Measurements from ENCODE around the gene NMNAT1. TPM values are rescaled to one million over a fixed set of nuclear protein-coding genes. Genes with fewer than 3 reads are reported as not detected.
"Not testable (repeated sequence)": the region's sequence is repeated elsewhere in the genome, so short reads cannot be mapped to it uniquely, and the experiment has no call there.

The NMNAT1 gene
- total RNA-seq, 4 donors from 2014 or later, result 7.1 to 39.8 (median 17.9) TPM

DNA sequence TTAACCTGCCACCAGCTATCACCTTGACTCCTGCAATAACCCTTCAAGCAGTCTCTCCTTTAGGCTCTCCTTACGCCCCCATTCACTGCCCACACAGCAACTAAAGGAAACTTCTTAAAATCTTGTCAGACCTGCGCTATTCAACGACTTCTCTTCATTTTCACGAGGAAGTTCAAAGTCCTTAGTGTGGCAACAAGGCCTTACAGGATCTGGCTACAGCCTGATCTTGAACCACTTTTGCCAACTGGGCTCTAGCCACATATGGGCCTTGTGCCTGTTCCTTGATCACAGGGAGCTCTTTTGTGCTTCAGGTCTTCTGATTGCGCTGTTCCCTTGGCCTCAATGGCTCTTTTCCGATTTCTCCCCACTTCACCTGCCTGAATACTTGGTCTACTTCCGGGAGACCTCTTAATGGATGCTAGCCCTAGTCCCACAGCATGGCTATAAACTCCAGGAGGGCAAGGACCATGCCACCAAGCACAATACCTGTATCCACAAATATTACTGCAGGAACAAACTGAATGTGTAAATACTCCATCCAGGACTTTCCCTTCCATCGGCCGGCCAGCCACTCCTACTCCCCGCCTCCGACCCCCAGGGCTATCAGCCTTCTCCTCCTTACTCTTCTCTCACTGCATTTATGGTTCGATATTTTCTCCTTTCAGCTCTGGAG lies 30.9 kb upstream of the NMNAT1 start:
- H3K36me3 ChIP-seq, result no peaks in the 10 kb centered on the region
- in situ Hi-C loops (cut with MboI; ENCODE audit: low pct_ligation_motif_present in 1 of 4, low pct_unique_long_range_greater_than_20kb in 1 of 4, low sequenced_read_pairs in 3 of 4) (no loop called here), intact Hi-C loops (cut with DNase I; ENCODE audit: low total_unique reads) (no loop called here)
- 74% methylated on average over 11 to 12 of the region's 12 CpGs for WGBS, 2 donors (ENCODE audit: low coverage in 1 of 2)
- no peaks in the 10 kb centered on the region for H3K27me3 ChIP-seq
- H3K9me3 ChIP-seq, result no peaks in the 10 kb centered on the region
- no peak overlapping the region for H3K4me3 ChIP-seq
- DNase-seq, result peak; percentile 10
- TF ChIP-seq POLR2AphosphoS5 (IDR thresholded peaks at IDR 0.05) (no peak), EP300 (IDR thresholded peaks at IDR 0.05; ENCODE audit: low read depth) (no peak), POLR2A (IDR thresholded peaks at IDR 0.05) (no peak)
- TF ChIP-seq, protein P1, sequence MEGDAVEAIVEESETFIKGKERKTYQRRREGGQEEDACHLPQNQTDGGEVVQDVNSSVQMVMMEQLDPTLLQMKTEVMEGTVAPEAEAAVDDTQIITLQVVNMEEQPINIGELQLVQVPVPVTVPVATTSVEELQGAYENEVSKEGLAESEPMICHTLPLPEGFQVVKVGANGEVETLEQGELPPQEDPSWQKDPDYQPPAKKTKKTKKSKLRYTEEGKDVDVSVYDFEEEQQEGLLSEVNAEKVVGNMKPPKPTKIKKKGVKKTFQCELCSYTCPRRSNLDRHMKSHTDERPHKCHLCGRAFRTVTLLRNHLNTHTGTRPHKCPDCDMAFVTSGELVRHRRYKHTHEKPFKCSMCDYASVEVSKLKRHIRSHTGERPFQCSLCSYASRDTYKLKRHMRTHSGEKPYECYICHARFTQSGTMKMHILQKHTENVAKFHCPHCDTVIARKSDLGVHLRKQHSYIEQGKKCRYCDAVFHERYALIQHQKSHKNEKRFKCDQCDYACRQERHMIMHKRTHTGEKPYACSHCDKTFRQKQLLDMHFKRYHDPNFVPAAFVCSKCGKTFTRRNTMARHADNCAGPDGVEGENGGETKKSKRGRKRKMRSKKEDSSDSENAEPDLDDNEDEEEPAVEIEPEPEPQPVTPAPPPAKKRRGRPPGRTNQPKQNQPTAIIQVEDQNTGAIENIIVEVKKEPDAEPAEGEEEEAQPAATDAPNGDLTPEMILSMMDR (IDR thresholded peaks at IDR 0.05), result no peak
- peak overlapping the region; percentile 93 to 97 (median 94) for H3K27ac ChIP-seq
- peaks cover 6 to 30% (median 26%) of the 10 kb centered on the region in 4 donors for H3K4me1 ChIP-seq

DNA sequence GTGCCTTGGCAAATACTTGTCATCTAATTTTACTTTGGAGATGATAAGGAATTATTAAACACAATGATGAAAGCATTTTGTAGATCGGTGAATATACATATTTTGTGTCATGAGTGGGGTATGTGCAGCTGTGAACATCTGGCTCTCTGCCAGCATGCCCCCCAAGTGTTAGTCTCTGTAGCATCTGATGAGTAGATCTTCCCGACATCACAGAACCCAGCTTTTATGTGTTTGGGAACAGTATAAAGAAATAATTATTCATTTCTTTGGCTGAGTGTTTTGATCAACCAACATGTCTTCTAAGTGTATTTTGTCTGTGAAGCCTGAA lies 28.7 kb upstream of the NMNAT1 start:
- no peak overlapping the region for H3K27ac ChIP-seq
- in situ Hi-C loops (cut with MboI; ENCODE audit: low pct_ligation_motif_present in 1 of 4, low pct_unique_long_range_greater_than_20kb in 1 of 4, low sequenced_read_pairs in 3 of 4), result no loop called here

DNA sequence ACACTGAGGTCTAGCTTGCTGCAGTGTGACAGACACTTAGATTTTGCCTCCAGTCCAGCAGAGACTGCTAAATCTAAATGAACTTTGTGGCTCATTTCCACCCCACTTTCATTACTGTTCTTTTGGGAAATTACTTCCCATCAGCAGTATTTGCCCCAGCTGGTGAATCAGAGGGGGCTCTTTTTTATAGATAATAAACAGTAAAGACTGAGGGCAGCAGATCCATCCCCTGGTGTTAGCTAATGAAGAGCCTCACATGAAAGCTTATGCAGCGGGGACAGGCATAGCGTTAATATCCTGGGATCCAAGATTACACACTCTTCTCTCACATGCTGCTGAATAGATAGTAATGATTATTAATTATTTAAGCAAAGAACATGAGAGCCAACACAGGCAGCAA lies 26.8 kb upstream of the NMNAT1 start:
- no peak for DNase-seq
- WGBS, 2 donors (ENCODE audit: low coverage in 1 of 2), result 79 to 95% methylated on average over 2 of the region's 2 CpGs
- no peaks in the 10 kb centered on the region for H3K9me3 ChIP-seq
- intact Hi-C loops (cut with DNase I; ENCODE audit: low total_unique reads), result no loop called here
- H3K4me1 ChIP-seq, result peaks cover 2 to 11% (median 10%) of the 10 kb centered on the region in 4 donors
- TF ChIP-seq POLR2AphosphoS5 (IDR thresholded peaks at IDR 0.05) (no peak), EP300 (IDR thresholded peaks at IDR 0.05; ENCODE audit: low read depth) (no peak), POLR2A (IDR thresholded peaks at IDR 0.05) (no peak)
- TF ChIP-seq, protein P1 (IDR thresholded peaks at IDR 0.05), result no peak
- in situ Hi-C loops (cut with MboI; ENCODE audit: low pct_ligation_motif_present in 1 of 4, low pct_unique_long_range_greater_than_20kb in 1 of 4, low sequenced_read_pairs in 3 of 4), result no loop called here
- no peak overlapping the region for H3K27ac ChIP-seq
- H3K4me3 ChIP-seq, result no peak overlapping the region
- no peaks in the 10 kb centered on the region for H3K27me3 ChIP-seq
- H3K36me3 ChIP-seq, result no peaks in the 10 kb centered on the region

More for the DNA sequence above, 28.7 kb upstream of the NMNAT1 start:
- Histone ChIP-seq H3K27me3 (no peaks in the 10 kb centered on the region), H3K4me1 (peaks cover 6 to 18% (median 15%) of the 10 kb centered on the region in 4 donors), H3K9me3 (no peaks in the 10 kb centered on the region), H3K36me3 (no peaks in the 10 kb centered on the region), H3K4me3 (no peak overlapping the region)
- DNase-seq, result no peak
- intact Hi-C loops (cut with DNase I; ENCODE audit: low total_unique reads), result no loop called here
- 57 to 72% methylated on average over 1 to 2 of the region's 2 CpGs for WGBS, 2 donors (ENCODE audit: low coverage in 1 of 2)
- TF ChIP-seq, protein P1 (IDR thresholded peaks at IDR 0.05), result peak in 1 of 5 experiments; percentile 18
- no peak for TF ChIP-seq EP300 (IDR thresholded peaks at IDR 0.05; ENCODE audit: low read depth)

DNA sequence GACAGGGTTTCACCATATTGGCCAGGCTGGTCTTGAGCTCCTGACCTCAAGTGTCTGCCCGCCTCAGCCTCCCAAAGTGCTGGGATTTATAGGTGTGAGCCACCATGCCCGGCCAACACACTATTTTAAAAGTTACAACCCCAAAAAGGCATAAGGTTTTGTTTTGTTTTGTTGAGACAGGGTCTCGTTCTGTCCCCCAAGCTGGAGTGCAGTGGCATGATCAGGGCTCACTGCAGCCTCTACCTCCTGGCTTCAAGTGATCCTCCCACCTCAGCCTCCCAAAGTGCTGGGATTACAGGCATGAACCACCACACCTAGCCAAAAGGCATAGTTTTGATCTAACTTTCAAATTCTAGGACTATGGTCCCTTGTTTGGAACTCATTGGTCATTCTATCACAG lies 25.8 kb upstream of the NMNAT1 start:
- H3K27ac ChIP-seq; H3K27me3 ChIP-seq; H3K4me1 ChIP-seq; H3K9me3 ChIP-seq; DNase-seq; H3K4me3 ChIP-seq; H3K36me3 ChIP-seq; in situ Hi-C loops (cut with MboI; ENCODE audit: low pct_ligation_motif_present in 1 of 4, low pct_unique_long_range_greater_than_20kb in 1 of 4, low sequenced_read_pairs in 3 of 4); intact Hi-C loops (cut with DNase I; ENCODE audit: low total_unique reads): not testable (repeated sequence)
- 81% methylated on average over 3 of the region's 3 CpGs; no CpG with 5 or more reads in 1 of the 2 donors for WGBS, 2 donors (ENCODE audit: low coverage in 1 of 2)

DNA sequence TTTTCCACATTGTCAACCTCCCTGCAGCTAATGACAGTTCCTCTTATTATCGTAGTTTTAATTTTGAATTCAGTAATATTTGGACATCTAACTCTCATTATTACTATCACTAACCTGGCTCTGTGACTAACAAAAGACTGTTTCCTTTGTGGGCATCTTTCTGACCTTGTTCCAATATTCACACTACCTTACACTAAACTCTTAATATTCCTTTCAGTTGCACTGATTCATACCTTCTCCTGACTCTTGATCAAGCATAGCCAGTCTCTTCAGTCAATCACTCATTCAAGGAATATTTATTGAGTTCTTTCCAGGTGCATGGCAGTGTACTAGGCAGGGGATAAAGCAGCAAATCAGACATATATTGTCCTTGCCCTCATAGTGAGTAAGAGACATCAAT lies 25.4 kb upstream of the NMNAT1 start:
- intact Hi-C loops (cut with DNase I; ENCODE audit: low total_unique reads), result no loop called here
- H3K27ac ChIP-seq, result no peak overlapping the region
- no peak for DNase-seq
- H3K4me1 ChIP-seq, result no peaks in the 10 kb centered on the region
- H3K4me3 ChIP-seq, result no peak overlapping the region
- 61 to 67% methylated on average over 1 of the region's 1 CpG for WGBS, 2 donors (ENCODE audit: low coverage in 1 of 2)
- no peaks in the 10 kb centered on the region for H3K9me3 ChIP-seq
- in situ Hi-C loops (cut with MboI; ENCODE audit: low pct_ligation_motif_present in 1 of 4, low pct_unique_long_range_greater_than_20kb in 1 of 4, low sequenced_read_pairs in 3 of 4), result no loop called here
- no peaks in the 10 kb centered on the region for H3K36me3 ChIP-seq
- no peaks in the 10 kb centered on the region for H3K27me3 ChIP-seq
- TF ChIP-seq POLR2AphosphoS5 (IDR thresholded peaks at IDR 0.05), result no peak
- TF ChIP-seq, protein P1 (IDR thresholded peaks at IDR 0.05), result no peak

All from transverse colon (tissue), 4 donors.